HG03565 (cell line): ENCODE measurements around the gene WDCP.
"Not testable (repeated sequence)": the region's sequence is repeated elsewhere in the genome, so short reads cannot be mapped to it uniquely, and the experiment has no call there.

Source experiments
- ATAC-seq: cut with Tn5 transposase; IDR thresholded peaks from one replicate; pipeline ENCODE4 v1.9.1; 2021; ENCODE audit warnings: mild to moderate bottlenecking, moderate library complexity; ENCODE audit not compliant: unreplicated experiment

Gene WDCP

GRCh38 chr2:24065341-24065740 is 18.1 kb upstream of the WDCP start:
- ATAC-seq = no peak

DNA sequence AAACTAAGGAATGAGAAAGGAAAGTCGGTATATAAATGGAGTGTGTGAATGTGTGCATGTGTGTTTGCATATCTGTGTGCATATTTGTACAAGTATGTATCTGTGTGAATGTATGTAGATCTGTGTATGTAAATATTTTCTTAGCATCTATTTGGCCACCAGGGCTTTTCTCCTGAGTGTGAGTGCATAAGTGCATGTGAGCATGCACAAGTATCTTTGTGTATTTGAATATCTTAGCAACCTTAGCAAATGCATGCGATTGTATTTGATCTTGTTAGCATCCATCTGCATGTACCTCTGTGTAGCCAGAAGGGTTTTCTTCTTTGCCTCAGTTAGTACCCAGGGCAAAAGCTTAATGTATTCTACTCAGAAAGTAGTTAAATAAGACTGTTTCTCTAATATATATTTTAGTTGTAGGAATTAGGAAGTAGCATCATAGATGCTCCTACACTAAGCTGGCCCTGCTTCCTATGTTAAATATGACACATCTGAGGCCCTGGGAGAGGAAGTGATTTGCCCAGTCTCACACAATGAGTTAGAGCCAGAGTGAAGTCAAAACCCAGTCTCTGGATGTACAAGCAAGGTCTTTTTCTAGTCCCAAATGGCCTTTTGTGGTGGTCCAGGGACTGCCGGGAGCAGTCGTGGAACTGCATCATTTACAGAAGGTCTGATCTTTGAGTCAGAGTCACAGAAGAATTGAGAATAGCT is 11.5 kb upstream of the WDCP start:
- no peak for ATAC-seq

GRCh38 chr2:24055750-24056149 is 8.6 kb upstream of the WDCP start:
- no peak for ATAC-seq

- no peak for ATAC-seq
These were observed 7.3 kb upstream of the WDCP start for GRCh38 chr2:24054366-24055010.

DNA sequence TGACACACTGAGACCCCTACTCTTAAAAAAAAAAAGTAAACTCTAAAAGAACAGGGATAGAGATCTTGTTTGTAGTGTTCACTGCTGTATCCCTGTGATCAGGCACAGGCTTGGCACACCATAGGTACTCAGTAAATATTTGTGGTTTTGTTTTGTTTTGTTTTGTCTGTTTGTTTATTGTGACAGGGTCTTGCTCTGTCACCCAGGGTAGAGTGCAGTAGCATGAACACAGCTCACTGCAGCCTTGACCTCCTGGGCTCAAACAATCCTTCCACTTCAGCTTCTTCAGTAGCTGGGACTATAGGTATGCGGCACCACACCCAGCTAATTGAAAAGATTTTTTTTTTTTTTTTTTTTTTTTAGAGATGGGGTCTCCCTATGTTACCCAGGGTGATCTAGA is 5.8 kb upstream of the WDCP start:
- ATAC-seq = no peak

DNA sequence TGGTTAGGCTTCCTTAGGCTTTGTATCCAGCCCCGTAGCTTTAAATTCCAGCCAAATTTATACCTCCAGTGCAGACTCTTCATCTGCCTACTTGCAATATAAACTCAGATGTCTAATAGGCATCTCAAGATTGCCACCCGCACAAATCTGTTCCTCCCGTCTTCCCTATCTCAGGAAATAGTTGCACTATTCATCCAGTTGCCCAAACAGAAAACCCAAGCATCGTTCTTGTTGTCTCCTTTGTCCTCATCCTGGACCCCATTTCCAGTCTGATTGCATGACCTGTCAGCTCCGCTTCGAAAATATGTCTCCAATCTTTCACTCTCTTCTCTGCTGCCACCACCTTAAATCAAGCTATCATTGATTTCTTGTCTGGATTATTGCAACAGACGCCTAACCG is 4.6 kb upstream of the WDCP start:
- ATAC-seq = no peak

GRCh38 chr2:24050041-24050979 is 3.1 kb upstream of the WDCP start:
- no peak for ATAC-seq

DNA sequence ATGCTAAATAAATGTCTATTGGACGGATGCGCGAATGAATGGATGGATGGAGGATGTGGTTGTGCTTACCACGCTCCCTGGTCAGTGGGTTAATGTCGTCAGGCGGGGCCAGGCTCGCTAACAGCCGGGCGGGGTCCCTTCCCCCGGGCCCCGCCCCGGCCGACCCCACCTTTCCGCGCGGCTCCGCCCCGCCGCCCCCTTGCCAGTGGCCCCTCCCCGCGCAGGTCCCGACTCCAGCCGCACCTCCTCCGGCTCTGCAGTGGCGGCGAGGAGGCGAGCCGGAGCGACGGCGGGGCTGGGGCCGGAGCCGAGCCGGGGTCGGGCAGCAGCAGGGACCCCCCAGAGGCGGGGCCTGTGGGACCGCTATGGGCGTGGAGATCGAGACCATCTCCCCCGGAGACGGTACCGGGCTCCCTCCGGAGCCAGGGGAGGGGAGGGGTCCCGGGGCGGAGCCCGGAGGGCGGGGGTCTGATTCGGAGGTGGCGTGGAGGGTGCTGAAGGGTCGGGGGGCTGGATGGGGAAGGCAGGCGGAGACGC is 2.4 kb upstream of the WDCP start, which contains the start of gene FKBP1B:
Gene FKBP1B (plus strand): TSS at position 257 of the 537 bp plus-strand sequence. CDS start 109 bp downstream, at position 366.
- ATAC-seq = no peak

DNA sequence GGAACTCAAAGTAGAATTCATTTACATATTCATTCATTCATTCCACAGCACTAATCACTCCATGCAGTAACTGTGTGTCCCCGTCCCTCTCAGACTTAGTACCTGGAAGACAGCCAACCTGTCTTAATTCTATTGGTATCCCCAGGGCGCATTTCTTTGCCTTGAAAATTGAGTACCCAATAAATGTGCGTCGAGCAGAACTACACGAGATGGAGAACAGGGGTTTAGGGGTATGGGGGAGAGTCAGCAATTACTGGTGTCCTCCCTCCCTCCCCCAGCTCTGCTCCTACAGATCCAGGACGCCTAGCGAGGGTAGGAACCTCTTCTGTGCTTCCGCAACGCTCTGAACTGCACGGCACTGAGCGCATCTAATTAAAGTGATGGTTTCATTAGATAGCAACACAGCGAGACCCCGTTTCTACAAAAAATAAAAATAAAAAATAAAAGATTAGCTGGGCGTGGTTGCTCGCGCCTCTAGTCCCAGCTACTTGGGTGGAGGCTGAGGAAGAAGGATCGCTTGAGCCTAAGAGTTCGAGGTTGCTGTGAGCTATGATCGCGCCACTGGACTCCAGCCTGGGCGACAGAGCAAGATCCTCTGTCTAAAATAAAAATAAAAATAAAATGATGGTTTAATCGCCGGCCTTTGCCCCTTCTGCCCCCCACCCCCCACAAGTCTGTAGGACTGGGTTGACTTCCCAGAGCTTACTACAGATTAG is 1.7 kb upstream of the WDCP start:
- no peak for ATAC-seq

DNA sequence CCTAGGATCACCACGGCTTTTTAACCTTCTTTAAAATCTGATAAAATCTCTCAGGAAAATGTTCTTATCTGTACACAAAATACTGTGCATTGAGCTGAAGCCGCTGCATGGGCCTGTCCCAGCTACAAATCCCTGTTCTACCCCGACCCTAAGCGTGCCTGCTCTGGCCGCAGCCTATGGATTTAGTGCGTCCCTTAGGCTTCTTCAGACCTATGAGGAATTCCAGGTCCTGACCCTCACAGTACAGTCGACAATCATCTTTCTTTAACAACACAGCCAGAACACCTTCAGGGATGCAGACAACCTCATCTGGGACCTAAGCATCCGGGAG is 477 bp upstream of the WDCP start:
- no peak for ATAC-seq

DNA sequence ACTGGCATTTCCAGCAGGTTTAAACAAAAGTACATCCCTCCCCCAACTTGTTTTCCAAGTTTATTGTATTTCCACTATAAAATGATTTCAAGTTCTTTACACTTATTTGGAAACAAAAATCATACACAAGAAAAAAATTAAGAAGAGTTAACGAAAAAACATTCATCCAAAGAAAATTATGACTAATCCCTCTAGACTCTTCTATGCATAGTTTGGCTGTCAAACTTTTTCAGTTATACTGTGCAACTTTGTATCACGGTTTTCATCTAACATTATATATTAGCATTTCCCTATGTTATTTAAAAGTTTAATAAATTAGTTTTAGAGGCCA is 627 bp downstream of the WDCP start:
- ATAC-seq = no peak

DNA sequence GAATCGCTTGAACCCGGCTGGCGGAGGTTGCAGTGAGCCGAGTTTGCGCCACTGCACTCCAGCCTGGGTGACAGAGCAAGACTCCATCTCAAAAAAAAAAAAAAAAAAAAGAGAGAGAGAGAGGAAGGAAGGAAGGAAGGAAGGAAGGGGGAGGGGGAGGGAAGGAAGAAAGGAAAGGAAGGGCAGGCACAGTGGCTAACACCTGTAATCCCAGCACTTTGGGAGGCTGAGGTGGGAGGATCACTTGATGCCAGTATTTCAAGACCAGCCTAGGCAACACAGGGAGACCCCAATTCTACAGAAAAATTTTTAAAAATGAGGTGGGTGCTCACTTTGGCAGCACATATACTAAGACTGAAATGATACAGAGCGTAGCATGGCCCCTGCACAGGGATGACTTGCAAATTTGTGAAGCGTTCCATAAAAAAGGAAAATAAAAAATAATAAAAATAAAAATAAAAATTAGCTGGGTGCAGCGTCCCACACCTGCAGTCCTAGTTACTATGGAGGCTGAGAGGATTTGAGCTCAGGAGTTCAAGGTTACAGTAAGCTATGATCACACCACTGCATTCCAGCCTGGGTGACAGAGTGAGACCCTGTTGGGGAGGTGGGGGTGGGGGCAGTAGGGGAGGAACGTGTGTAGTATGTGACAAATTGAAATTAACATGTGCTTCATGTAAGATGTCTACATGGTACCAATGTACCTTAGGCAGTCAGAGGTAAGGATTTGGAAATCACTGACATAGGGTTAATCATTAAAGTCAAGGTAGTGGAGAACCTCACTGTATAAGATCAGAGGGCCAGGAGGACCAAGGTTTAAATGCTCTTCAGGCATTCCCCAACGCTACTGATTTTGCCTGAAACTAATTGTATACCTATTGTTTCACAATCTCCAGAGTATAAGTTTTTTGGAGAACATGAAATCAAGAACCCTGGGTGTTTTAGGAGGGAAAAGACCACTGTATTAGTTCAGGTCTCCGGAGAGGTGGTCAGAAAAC is 1.4 kb downstream of the WDCP start:
- ATAC-seq = no peak

- not testable (repeated sequence) for ATAC-seq
These were observed 4.1 kb downstream of the WDCP start for GRCh38 chr2:24043133-24043532.

GRCh38 chr2:24040511-24040910 is 6.7 kb downstream of the WDCP start:
- no peak for ATAC-seq

DNA sequence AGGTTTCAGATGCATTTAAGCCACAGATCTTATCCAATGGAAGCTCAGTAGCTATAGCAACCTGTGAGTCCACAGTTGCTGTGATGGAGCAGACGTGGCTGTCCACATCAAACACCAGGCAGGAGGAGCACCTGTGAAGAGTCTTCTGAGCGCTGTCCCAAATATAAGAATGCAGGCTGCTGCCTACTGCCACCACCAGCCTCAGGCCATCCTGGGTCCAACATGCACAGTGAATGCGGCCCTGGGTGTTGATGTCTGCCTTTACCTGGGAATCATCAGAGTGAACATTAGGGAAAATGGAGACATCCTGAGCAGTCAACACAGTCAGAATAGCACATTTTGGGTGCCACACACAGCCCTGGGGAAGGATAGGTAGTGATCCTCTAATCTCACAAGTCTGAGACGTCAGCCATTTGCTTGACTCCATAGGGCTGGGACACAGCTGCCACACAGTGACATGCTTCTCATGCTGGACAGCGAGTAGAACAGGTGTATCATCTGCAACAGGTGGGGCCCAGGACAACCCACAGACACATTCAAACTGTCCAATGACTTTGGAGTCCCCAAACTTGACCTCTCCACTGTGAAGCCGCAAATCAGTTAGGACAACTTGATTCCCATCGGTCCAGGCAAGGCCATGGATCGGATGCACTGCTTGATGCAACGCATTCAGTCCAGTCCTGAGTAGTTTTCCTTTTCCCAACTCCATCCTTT is 8.2 kb downstream of the WDCP start:
- no peak for ATAC-seq

DNA sequence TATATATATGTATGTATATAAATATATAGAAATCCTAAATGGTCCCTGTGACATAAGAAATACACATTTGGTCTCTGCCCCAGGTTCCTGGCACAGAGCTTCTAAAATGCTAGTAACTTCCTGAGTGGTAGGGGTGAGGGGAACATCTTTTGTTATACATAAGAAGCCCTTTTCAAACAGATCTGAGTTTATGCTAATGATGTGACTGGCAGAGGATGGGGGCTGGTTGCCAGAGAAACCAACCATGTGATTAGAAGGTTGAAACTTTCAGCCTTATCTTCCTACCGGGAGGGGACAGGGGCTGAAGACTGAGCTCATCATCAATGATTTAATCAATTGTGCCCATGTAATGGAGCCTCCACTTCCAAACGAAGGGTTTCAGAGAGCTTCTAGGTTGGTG is 21.0 kb downstream of the WDCP start:
- no peak for ATAC-seq

DNA sequence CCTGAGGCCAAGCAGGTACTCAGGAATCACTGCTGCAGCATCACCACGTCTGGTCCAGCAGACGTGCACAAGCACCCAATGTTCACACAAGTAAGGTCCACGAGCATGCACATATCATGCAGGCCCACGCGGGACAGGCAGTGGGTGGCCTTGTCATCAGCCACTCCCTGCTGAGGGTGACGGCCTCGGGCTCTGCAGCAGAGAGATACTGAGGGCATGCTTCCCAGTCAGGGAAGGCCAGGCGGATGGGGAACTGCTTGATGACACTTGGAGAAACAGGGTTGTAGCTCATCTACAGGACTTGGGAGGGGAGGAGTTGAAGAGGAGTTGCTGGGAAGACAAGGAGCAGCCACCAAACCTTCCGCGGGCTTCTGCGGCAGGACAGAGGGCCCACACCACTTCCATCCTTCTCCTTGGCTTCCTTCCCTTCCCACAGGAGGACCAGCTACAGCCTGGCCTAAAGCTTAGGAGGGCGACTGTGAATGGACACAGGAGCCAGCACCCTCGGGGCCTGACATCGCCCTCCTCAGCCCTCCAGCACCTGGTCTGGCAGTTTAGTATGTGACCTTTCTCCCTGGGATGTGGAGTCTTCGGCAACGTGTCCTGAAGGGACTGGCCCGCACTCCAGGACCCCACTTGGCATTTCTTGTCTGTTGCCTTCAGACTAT is 22.1 kb downstream of the WDCP start:
- no peak for ATAC-seq

DNA sequence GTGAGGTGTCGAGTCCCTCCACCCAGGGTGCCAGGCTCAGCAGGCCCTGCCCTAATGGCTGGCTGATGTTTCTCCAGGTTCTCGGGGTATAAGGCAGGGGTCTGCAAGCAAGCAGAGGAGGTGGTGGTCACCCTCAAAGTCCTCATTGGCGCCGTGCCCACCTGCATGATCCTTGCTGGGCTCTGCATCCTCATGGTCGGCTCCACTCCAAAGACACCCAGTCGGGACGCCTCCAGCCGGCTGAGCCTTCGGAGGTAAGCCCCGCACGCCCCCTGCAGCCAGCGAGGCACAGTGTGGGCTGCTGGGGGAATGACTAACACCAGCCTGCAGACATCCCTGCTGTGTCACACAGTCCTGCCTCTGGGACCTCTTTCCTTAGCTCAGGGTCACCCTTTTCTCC is 23.2 kb downstream of the WDCP start:
- no peak for ATAC-seq
